NCI-H524 (cell line): ENCODE measurements around the gene DCDC2B.

Experiments
- DNase-seq, 2 experiments: peaks; one replicate each; lab custom pipeline; 2025; lab: John Stamatoyannopoulos, UW

The DCDC2B gene

DNA sequence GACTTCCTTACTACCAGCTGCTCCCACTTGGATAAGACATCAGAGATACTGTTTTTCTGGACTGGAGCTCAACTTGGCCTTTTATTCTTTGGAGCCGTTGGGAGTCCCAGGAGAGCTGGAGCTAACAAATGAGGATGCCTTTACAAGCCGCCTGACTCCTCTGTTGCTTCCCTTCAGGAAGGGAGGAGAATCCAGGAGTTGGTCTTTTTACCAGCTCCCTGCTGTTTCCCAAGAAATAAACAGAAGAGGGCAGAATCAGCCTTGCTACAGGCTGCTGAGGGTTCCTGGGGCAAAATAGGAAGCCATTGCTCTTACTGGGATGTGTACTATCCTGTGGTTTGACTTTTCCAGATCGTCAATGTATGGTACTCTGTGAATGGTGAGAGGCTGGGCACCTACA lies 14.8 kb downstream of the DCDC2B start:
- DNase-seq = no peak

DNA sequence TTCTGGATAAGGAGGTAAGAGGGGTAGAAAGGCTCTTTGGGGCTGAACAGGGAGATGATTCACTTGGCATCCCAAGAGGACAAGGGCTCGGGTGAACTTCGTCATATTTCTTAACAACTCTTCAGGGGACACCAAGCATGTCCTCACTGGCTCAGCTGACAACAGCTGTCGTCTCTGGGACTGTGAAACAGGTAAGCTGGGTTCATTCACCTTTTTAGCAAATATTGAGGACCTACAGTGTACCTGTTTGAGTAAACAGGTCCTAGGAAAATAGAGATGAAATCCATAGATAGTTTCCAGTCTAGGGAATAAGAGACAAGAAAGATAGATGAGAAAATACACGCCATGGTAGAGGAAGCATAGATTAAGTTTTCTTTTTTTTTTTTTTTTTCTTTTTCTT lies 15.4 kb downstream of the DCDC2B start:
- DNase-seq = no peak

DNA sequence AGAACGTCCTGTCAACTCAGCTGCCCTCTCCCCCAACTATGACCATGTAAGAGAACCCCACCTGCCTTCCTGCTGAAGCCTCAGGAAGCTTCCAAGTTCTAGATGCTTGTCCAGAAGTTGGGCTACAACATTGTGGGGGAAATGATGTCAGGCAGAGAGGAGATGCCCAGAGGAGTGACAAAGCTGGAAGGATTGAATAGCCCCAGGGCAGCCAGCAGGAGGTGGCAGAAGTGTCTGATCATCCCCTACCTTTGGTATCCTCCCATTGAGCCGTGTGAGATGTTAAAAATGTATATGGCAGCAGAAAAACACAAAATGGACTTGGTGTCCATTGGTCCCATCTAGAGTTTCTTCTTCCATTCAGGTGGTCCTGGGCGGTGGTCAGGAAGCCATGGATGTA lies 19.9 kb downstream of the DCDC2B start:
- DNase-seq = no peak

DNA sequence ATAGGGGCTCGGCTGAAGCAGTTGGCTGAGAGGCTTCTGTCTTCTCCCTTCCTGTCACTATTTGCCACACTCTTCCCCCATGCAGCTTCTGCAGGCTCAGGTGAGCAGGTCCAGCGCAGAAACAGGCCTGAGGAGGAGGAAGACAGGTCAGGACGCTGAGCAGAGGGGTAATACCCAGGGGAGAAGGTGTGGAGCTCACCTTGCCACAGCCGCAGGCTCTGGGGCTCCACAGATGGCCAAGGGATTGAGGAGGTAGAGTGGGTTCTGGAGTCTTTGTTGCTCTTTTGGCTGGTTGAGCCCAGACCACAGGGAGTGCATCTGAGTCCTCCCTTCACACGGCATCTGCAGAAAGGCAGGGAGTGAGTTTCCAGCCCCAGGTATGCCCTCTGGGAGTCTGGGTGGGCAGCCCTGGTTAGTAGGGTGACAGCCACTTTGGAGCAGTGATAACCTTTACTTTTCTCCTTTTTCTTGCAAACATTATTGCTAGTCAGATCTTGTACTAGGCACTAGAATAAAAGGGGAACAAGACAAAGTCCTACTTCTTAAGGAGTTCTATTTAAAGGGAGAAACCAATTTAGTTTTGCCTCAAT lies 23.0 kb downstream of the DCDC2B start:
- no peak for DNase-seq

- DNase-seq = peak in 1 of 2 experiments; percentile 15
These were observed 23.8 kb downstream of the DCDC2B start for GRCh38 chr1:32232558-32233304.

- DNase-seq = no peak
These were observed 25.9 kb downstream of the DCDC2B start for GRCh38 chr1:32234792-32235191.

DNA sequence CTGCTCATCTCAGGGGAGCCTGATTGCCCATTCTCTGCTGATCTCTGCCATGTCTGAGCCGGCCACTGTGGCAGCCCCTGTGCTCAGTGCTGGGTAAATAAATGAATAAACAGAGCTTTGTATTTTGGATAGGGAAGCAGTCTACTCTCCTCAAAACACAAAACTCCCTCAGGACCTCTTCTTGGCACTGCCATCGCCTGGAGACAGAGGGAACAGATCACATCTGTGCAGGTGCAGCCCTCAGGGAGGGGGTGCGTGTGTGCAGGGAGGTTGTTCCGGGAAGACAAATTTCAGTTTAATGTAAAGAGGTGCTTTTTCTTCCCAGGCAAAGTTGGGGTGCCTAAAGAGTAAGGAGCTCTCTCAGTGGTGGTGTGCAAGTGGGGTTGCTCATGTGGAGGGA lies 30.4 kb downstream of the DCDC2B start:
- DNase-seq = no peak

DNA sequence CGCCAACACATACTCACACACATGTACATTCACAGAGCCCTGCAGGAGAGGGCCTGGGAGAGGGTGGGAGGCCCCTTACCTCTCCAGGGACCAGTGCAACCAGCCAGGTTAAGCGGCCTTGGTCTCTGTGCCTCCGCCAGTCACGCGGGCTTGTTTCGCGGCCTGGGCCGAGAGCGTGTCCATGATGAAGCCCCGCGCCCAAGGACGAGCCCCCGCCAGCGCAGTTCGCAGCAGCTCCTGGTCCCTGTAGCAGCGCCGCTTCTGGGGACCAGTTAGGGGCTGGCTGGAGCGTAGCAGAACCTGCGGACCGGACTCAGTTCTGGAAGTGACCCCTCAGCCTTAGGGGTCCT lies 30.9 kb downstream of the DCDC2B start:
- DNase-seq = no peak

GRCh38 chr1:32240140-32240951 lies 31.5 kb downstream of the DCDC2B start:
- peak in 1 of 2 experiments; percentile 68 for DNase-seq

- peak; percentile 78 to 85 for DNase-seq
These were observed 32.3 kb downstream of the DCDC2B start for GRCh38 chr1:32241001-32241763.

DNA sequence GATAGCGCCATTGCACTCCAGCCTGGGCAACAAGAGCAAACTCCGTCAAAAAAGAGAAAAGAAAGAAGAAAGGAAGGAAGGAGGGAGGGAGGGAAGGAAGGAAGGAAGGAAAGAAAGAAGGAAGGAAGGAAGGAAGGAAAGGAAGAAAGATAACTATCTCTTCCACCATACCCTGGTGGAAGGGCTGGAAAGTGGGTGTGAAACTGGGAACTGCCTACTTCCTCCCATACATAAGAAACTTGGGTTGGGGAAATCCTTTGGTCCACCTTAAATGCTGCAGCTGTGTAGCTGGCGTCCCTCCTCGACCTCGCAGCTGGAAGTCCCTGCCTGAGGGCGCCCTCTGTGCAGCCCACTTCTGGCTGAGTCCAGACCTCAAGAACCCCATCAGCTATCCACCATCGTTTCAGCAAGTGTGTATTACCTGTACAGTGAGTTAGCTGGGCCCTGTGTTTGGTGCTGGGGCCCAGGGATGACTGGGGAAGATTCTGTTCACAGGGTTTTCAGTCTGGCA lies 33.5 kb downstream of the DCDC2B start:
- DNase-seq = peak in 1 of 2 experiments; percentile 16

DNA sequence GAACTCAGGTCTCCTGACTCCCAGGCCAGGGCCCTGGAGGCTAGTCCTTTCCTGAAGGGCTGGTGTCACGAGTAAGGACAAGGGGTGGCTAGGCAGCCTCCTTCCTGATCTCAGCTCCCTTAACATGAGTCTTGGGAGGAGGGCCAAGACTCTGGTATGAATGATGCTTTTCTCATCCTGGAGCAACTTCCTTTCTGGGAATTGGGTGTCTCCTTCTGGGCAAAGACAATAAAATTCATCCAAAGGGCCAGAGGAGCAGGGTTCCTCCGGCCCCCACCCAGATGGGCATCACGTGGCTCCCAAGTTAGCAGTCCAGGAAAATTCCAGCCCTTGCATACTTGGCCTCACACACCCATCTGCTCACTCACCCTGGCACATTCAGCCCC lies 38.0 kb downstream of the DCDC2B start, which contains the start of gene FAM167B:
TSS of gene FAM167B (plus strand) at position 335 of the 386 bp plus-strand sequence. CDS start 200 bp downstream, outside the sequence.
- DNase-seq = no peak

- DNase-seq = no peak
These were observed 38.6 kb downstream of the DCDC2B start for GRCh38 chr1:32247452-32247851.

GRCh38 chr1:32247983-32248889 lies 39.3 kb downstream of the DCDC2B start:
- peak; percentile 13 to 84 for DNase-seq

GRCh38 chr1:32249831-32250525 lies 41.1 kb downstream of the DCDC2B start:
- no peak for DNase-seq

GRCh38 chr1:32250893-32251716 lies 42.2 kb downstream of the DCDC2B start, which contains the start of gene LCK:
TSS of gene LCK (plus strand) at chr1:32251265. CDS start at chr1:32274330, 23,065 bp downstream.
- DNase-seq = no peak

DNA sequence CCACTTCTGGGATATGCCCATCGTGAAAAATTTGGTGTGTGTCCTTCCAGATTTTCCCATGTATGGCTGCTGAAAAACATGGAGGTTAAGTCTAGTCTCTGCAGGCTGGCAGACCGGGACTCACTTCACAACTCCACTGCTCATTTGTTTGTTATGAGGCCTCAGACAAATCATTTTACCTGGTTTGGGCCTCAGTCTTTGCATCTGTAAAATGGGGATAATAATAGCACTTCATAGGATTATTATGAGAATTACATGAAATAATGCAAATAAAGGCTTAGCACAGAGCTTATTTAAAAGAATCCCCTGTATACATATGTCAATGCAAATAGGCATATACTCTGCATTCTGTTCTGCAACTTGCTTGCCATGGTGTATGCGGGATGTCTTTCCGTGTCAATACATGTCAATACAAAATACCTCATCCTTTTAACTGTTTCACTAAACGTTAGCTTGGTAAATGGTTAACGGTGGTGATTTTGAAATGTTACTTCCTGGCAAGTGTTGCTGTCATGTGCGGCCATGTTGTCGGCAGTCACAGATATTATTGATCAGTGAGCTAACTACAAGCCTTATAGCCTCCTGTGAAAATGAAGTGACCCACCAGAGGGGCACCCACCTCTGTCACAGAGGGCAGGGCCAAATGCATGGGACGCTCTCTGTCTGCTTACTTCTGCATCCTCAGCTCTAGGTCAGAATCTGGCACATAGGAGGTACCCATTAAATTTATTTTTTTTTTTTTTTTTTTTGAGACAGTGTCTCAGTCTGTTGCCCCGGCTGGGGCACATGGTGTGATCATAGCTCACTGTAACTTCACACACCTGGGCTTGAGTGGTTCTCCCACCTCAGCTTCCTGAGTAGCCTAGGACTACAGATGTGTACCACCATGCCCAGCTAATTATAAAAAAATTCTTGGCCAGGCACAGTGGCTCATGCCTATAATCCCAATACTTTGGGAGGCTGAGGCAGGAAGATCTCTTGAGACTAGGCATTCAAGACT lies 46.5 kb downstream of the DCDC2B start:
- DNase-seq = no peak
